ENCODE results near the gene PRKG1. TPM values are rescaled to one million over a fixed set of nuclear protein-coding genes. Genes with fewer than 3 reads are reported as not detected.
"Not testable (repeated sequence)": the region's sequence is repeated elsewhere in the genome, so short reads cannot be mapped to it uniquely, and the experiment has no call there.

The PRKG1 gene
- total RNA-seq, 4 donors from 2014 or later = 24.5 to 46.1 (median 37.1) TPM

GRCh38 chr10:51748959-51749358, 674.7 kb downstream of the PRKG1 start:
- TF ChIP-seq POLR2AphosphoS5 (IDR thresholded peaks at IDR 0.05) = no peak
- no peak for TF ChIP-seq POLR2A (IDR thresholded peaks at IDR 0.05; ENCODE audit: low read depth)
- no peak for TF ChIP-seq EP300 (IDR thresholded peaks at IDR 0.05)
- no peak for TF ChIP-seq CTCF (IDR thresholded peaks at IDR 0.05)
- Histone ChIP-seq H3K4me3 (no peak overlapping the region), H3K4me1 (peaks cover 0 to 8% (median 2%) of the 10 kb centered on the region in 4 donors), H3K27me3 (no peaks in the 10 kb centered on the region), H3K27ac (replicated peaks in 1 of 4) (no peak overlapping the region), H3K36me3 (no peaks in the 10 kb centered on the region), H3K9me3 (no peaks in the 10 kb centered on the region)
- intact Hi-C loops (cut with DNase I) = no loop called here
- DNase-seq (ENCODE audit: extremely low spot score) = no peak
- 95% methylated on average over 1 of the region's 1 CpG for WGBS

GRCh38 chr10:51758366-51758765, 684.1 kb downstream of the PRKG1 start:
- 76% methylated on average over 3 of the region's 3 CpGs for WGBS
- DNase-seq (ENCODE audit: extremely low spot score) = no peak
- no peak for TF ChIP-seq EP300 (IDR thresholded peaks at IDR 0.05)
- TF ChIP-seq POLR2A (IDR thresholded peaks at IDR 0.05; ENCODE audit: low read depth) = no peak
- TF ChIP-seq CTCF (IDR thresholded peaks at IDR 0.05) = no peak
- TF ChIP-seq POLR2AphosphoS5 (IDR thresholded peaks at IDR 0.05) = no peak
- Histone ChIP-seq H3K27me3 (no peaks in the 10 kb centered on the region), H3K4me1 (peaks cover 0 to 6% (median 2%) of the 10 kb centered on the region in 4 donors), H3K4me3 (no peak overlapping the region), H3K27ac (replicated peaks in 1 of 4) (no peak overlapping the region), H3K9me3 (no peaks in the 10 kb centered on the region), H3K36me3 (no peaks in the 10 kb centered on the region)
- intact Hi-C loops (cut with DNase I) = no loop called here

GRCh38 chr10:51758838-51759237, 684.6 kb downstream of the PRKG1 start:
- H3K27ac ChIP-seq (replicated peaks in 1 of 4); H3K27me3 ChIP-seq; H3K9me3 ChIP-seq; intact Hi-C loops (cut with DNase I); H3K4me1 ChIP-seq; H3K4me3 ChIP-seq; DNase-seq (ENCODE audit: extremely low spot score); H3K36me3 ChIP-seq: not testable (repeated sequence)
- WGBS = 100% methylated on average over 1 of the region's 1 CpG

GRCh38 chr10:51759896-51760534, 685.7 kb downstream of the PRKG1 start:
- intact Hi-C loops (cut with DNase I) = no loop called here
- Histone ChIP-seq H3K27ac (replicated peaks in 1 of 4) (no peak overlapping the region), H3K4me1 (peaks cover 0 to 4% (median 2%) of the 10 kb centered on the region in 4 donors), H3K27me3 (no peaks in the 10 kb centered on the region), H3K4me3 (no peak overlapping the region), H3K36me3 (no peaks in the 10 kb centered on the region), H3K9me3 (no peaks in the 10 kb centered on the region)
- WGBS = 42% methylated on average over 4 of the region's 4 CpGs
- DNase-seq (ENCODE audit: extremely low spot score) = no peak
- TF ChIP-seq POLR2A (IDR thresholded peaks at IDR 0.05; ENCODE audit: low read depth) = no peak
- no peak for TF ChIP-seq CTCF (IDR thresholded peaks at IDR 0.05)
- TF ChIP-seq EP300 (IDR thresholded peaks at IDR 0.05) = no peak
- no peak for TF ChIP-seq POLR2AphosphoS5 (IDR thresholded peaks at IDR 0.05)

- no peak for DNase-seq (ENCODE audit: extremely low spot score)
- Histone ChIP-seq H3K27me3 (no peaks in the 10 kb centered on the region), H3K27ac (replicated peaks in 1 of 4) (no peak overlapping the region), H3K36me3 (no peaks in the 10 kb centered on the region), H3K4me1 (no peaks in the 10 kb centered on the region), H3K4me3 (no peak overlapping the region), H3K9me3 (no peaks in the 10 kb centered on the region)
- intact Hi-C loops (cut with DNase I) = no loop called here
- WGBS = 97% methylated on average over 4 of the region's 4 CpGs
- TF ChIP-seq POLR2A (IDR thresholded peaks at IDR 0.05; ENCODE audit: low read depth) (no peak), CTCF (IDR thresholded peaks at IDR 0.05) (no peak), EP300 (IDR thresholded peaks at IDR 0.05) (no peak)
Observed at GRCh38 chr10:51760864-51761640, 686.8 kb downstream of the PRKG1 start.

All from esophagus muscularis mucosa (tissue), 4 donors.